ENCODE measurements around the gene GPR17. TPM values are rescaled to one million over a fixed set of nuclear protein-coding genes. Genes with fewer than 3 reads are reported as not detected.
A peak's percentile ranks its signal among the peaks of the same experiment; 100 is the strongest.

The GPR17 gene
- total and polyA plus RNA-seq, 9 of the 15 experiments (the other 6 are each of a cell fraction or from before 2014, with no cell fraction given) = not detected

GRCh38 chr2:127680706-127681287 is 34.8 kb downstream of the GPR17 start:
- Histone ChIP-seq H3K27ac (ENCODE audit: extremely low read depth, low read depth, low read length) (no peak overlapping the region), H3K27me3 (ENCODE audit: control insufficient read depth in 2 of 2, insufficient read depth in 2 of 2, low read length in 2 of 2) (peaks cover 42 to 71% of the 10 kb centered on the region in 2 experiments), H3K9me3 (replicated peaks; ENCODE audit: control insufficient read depth, insufficient read depth, low read depth, low read length) (no peaks in the 10 kb centered on the region), H3K4me1 (replicated peaks in 1 of 2; ENCODE audit: control insufficient read depth in 2 of 2, insufficient read depth in 2 of 2, low read length in 2 of 2) (peaks cover 0 to 11% of the 10 kb centered on the region in 2 experiments; a peak in 3 of 5 replicates), H3K79me2 (ENCODE audit: control insufficient read depth, insufficient read depth, low read length) (no peaks in the 10 kb centered on the region), H3K36me3 (ENCODE audit: control insufficient read depth, insufficient read depth, low read length) (no peaks in the 10 kb centered on the region), H2AFZ (ENCODE audit: low read depth, low read length) (no peak overlapping the region), H3K9ac (ENCODE audit: insufficient read depth in 1 of 2, low read depth in 2 of 2, low read length in 2 of 2) (no peak overlapping the region), H3K4me3 (no peak overlapping the region), H3K4me2 (ENCODE audit: insufficient read depth, low read length) (no peak overlapping the region), H3K9me1 (ENCODE audit: control insufficient read depth, insufficient read depth, low read length) (no peaks in the 10 kb centered on the region), H4K20me1 (replicated peaks; ENCODE audit: control insufficient read depth, insufficient read depth, low read length) (peaks cover 6% of the 10 kb centered on the region; the same call in 1 of the 2 replicates)
- intact Hi-C loops (cut with micrococcal nuclease) = no loop called here
- TF ChIP-seq ZNF696 (CRISPR knock-in tag; conservative IDR thresholded peaks at IDR 0.05) = no peak
- ATAC-seq (no peak), DNase-seq (ENCODE audit: extremely low read depth in 1 of 4, low spot score in 3 of 4) (no peak), FAIRE-seq (no peak)
- ChIA-PET CTCF (ENCODE audit: low intra/inter-chr PET ratio) (no interaction called here), POLR2A (interaction anchor here (0.7 kb wide), 1 partner anchor 515 kb away, joined by 3 read pairs; no protein-coding TSS in a partner anchor)
- 13% methylated on average over 19 of the region's 19 CpGs for WGBS (ENCODE audit: insufficient coverage, low coverage, missing lambda C conversion rate)
- BruUV-seq (replicated peaks) = no TSS peak
- in situ Hi-C loops (cut with MboI) = no loop called here

DNA sequence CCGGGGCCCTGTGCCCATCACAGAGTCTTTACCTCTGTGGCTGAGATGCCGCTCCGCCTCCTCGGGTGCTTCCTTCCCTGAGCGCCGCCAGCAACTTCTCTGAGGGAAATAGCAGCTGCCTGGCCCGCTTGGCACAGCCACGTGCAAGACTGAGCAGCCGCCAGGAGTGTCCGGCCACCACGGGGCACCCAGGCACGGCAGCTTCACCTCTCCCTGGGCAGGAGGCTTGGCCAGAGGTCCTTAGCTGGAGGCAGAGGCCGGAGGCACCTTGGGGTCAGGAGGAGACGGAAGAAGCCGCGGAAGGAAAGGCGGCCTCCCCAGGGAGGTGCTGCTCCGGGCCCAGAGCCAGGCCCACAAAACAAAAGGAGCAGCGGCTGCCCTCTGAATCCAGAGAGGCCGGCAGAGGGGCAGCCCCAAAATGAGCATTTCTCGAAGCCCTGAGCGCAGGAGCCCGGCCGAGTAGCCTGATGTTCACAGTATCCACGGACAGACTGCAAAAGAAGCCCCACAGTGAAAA is 35.4 kb downstream of the GPR17 start:
- CTCF ChIA-PET (ENCODE audit: low intra/inter-chr PET ratio) = no interaction called here
- Histone ChIP-seq H3K9ac (ENCODE audit: insufficient read depth in 1 of 2, low read depth in 2 of 2, low read length in 2 of 2) (peak overlapping the region in 1 of 2 experiments; percentile 26; a peak in 1 of 4 replicates), H3K4me2 (ENCODE audit: insufficient read depth, low read length) (no peak overlapping the region), H3K4me1 (replicated peaks in 1 of 2; ENCODE audit: control insufficient read depth in 2 of 2, insufficient read depth in 2 of 2, low read length in 2 of 2) (peaks cover 0 to 11% of the 10 kb centered on the region in 2 experiments; a peak in 3 of 5 replicates), H3K9me1 (ENCODE audit: control insufficient read depth, insufficient read depth, low read length) (no peaks in the 10 kb centered on the region), H3K79me2 (ENCODE audit: control insufficient read depth, insufficient read depth, low read length) (no peaks in the 10 kb centered on the region), H3K27me3 (ENCODE audit: control insufficient read depth in 2 of 2, insufficient read depth in 2 of 2, low read length in 2 of 2) (peaks cover 38 to 67% of the 10 kb centered on the region in 2 experiments), H3K27ac (ENCODE audit: extremely low read depth, low read depth, low read length) (no peak overlapping the region), H3K4me3 (no peak overlapping the region), H2AFZ (ENCODE audit: low read depth, low read length) (no peak overlapping the region), H4K20me1 (replicated peaks; ENCODE audit: control insufficient read depth, insufficient read depth, low read length) (peaks cover 6% of the 10 kb centered on the region; the same call in 1 of the 2 replicates), H3K36me3 (ENCODE audit: control insufficient read depth, insufficient read depth, low read length) (no peaks in the 10 kb centered on the region), H3K9me3 (replicated peaks; ENCODE audit: control insufficient read depth, insufficient read depth, low read depth, low read length) (no peaks in the 10 kb centered on the region)
- POLR2A ChIA-PET = interaction anchor here (1.0 kb wide), 1 partner anchor 39 kb away, joined by 3 read pairs; no protein-coding TSS in a partner anchor
- in situ Hi-C loops (cut with MboI) = no loop called here
- FAIRE-seq (no peak), ATAC-seq (no peak; the same call in 2 of the 3 replicates), DNase-seq (ENCODE audit: extremely low read depth in 1 of 4, low spot score in 3 of 4) (no peak)
- no TSS peak for BruUV-seq (replicated peaks)
- no peak for TF ChIP-seq POU5F1 (IDR thresholded peaks at IDR 0.05; ENCODE audit: borderline replicate concordance, low read depth, low read length, partially characterized antibody)
- 4% methylated on average over 20 of the region's 25 CpGs for WGBS (ENCODE audit: insufficient coverage, low coverage, missing lambda C conversion rate)
- intact Hi-C loops (cut with micrococcal nuclease) = no loop called here

All from K562 (cell line).